ENCODE data around the gene IPO11.

The IPO11 gene

GRCh38 chr5:62547945-62548630 lies 135.5 kb downstream of the IPO11 start:
- H3K36me3 ChIP-seq (ENCODE audit: insufficient read depth, low read length), result peaks cover 4% of the 10 kb centered on the region; the same call in 1 of the 2 replicates
- no peaks in the 10 kb centered on the region for H3K27me3 ChIP-seq (ENCODE audit: insufficient read depth, low read length, poor library complexity, severe bottlenecking)
- no peak overlapping the region for H3K4me3 ChIP-seq (ENCODE audit: low read length, poor library complexity, severe bottlenecking)
- no peaks in the 10 kb centered on the region for H3F3A ChIP-seq (ENCODE audit: low read depth)
- no peak for TF ChIP-seq CTCF (conservative IDR thresholded peaks at IDR 0.05; ENCODE audit: low read length)
- TF ChIP-seq EZH2phosphoT487 (IDR thresholded peaks at IDR 0.05; ENCODE audit: borderline replicate concordance), result no peak
- H3K4me1 ChIP-seq (ENCODE audit: insufficient read depth, low read length, poor library complexity, severe bottlenecking), result no peaks in the 10 kb centered on the region
- H3K9ac ChIP-seq (ENCODE audit: low read depth, low read length, poor library complexity, severe bottlenecking), result no peak overlapping the region
- H3K79me2 ChIP-seq (ENCODE audit: insufficient read depth, low read length), result no peaks in the 10 kb centered on the region
- no peaks in the 10 kb centered on the region for H4K20me1 ChIP-seq (ENCODE audit: insufficient read depth, low read length, poor library complexity, severe bottlenecking)
- no peak overlapping the region for H2AFZ ChIP-seq (ENCODE audit: low read length)
- no peaks in the 10 kb centered on the region for H3K9me3 ChIP-seq (ENCODE audit: insufficient read depth, low read depth, low read length)
- H3K9me2 ChIP-seq (replicated peaks; ENCODE audit: low read depth, low read length), result no peaks in the 10 kb centered on the region
- no peak overlapping the region for H3K4me2 ChIP-seq (ENCODE audit: low read depth, low read length, poor library complexity, severe bottlenecking)

GRCh38 chr5:62550103-62550502 lies 137.5 kb downstream of the IPO11 start:
- Histone ChIP-seq H3K4me3 (ENCODE audit: low read length, poor library complexity, severe bottlenecking) (no peak overlapping the region), H3K9me3 (ENCODE audit: insufficient read depth, low read depth, low read length) (no peaks in the 10 kb centered on the region), H3K9ac (ENCODE audit: low read depth, low read length, poor library complexity, severe bottlenecking) (no peak overlapping the region), H3K79me2 (ENCODE audit: insufficient read depth, low read length) (no peaks in the 10 kb centered on the region), H4K20me1 (ENCODE audit: insufficient read depth, low read length, poor library complexity, severe bottlenecking) (no peaks in the 10 kb centered on the region), H3K36me3 (ENCODE audit: insufficient read depth, low read length) (peaks cover 8% of the 10 kb centered on the region; the same call in 1 of the 2 replicates), H3K4me2 (ENCODE audit: low read depth, low read length, poor library complexity, severe bottlenecking) (no peak overlapping the region), H3K4me1 (ENCODE audit: insufficient read depth, low read length, poor library complexity, severe bottlenecking) (no peaks in the 10 kb centered on the region), H3K27me3 (ENCODE audit: insufficient read depth, low read length, poor library complexity, severe bottlenecking) (no peaks in the 10 kb centered on the region), H3K9me2 (replicated peaks; ENCODE audit: low read depth, low read length) (no peaks in the 10 kb centered on the region), H2AFZ (ENCODE audit: low read length) (no peak overlapping the region), H3F3A (ENCODE audit: low read depth) (no peaks in the 10 kb centered on the region)
- TF ChIP-seq EZH2phosphoT487 (IDR thresholded peaks at IDR 0.05; ENCODE audit: borderline replicate concordance) (no peak), CTCF (conservative IDR thresholded peaks at IDR 0.05; ENCODE audit: low read length) (no peak)

GRCh38 chr5:62555930-62556329 lies 143.4 kb downstream of the IPO11 start:
- no peaks in the 10 kb centered on the region for H3K27me3 ChIP-seq (ENCODE audit: insufficient read depth, low read length, poor library complexity, severe bottlenecking)
- H3K4me3 ChIP-seq (ENCODE audit: low read length, poor library complexity, severe bottlenecking), result no peak overlapping the region
- no peaks in the 10 kb centered on the region for H3K79me2 ChIP-seq (ENCODE audit: insufficient read depth, low read length)
- peaks cover 14% of the 10 kb centered on the region; the same call in 1 of the 2 replicates for H3K36me3 ChIP-seq (ENCODE audit: insufficient read depth, low read length)
- no peak overlapping the region for H3K9ac ChIP-seq (ENCODE audit: low read depth, low read length, poor library complexity, severe bottlenecking)
- no peak overlapping the region for H2AFZ ChIP-seq (ENCODE audit: low read length)
- H4K20me1 ChIP-seq (ENCODE audit: insufficient read depth, low read length, poor library complexity, severe bottlenecking), result no peaks in the 10 kb centered on the region
- no peaks in the 10 kb centered on the region for H3K4me1 ChIP-seq (ENCODE audit: insufficient read depth, low read length, poor library complexity, severe bottlenecking)
- no peaks in the 10 kb centered on the region for H3F3A ChIP-seq (ENCODE audit: low read depth)
- TF ChIP-seq EZH2phosphoT487 (IDR thresholded peaks at IDR 0.05; ENCODE audit: borderline replicate concordance), result no peak
- TF ChIP-seq CTCF (conservative IDR thresholded peaks at IDR 0.05; ENCODE audit: low read length), result no peak
- no peaks in the 10 kb centered on the region for H3K9me2 ChIP-seq (replicated peaks; ENCODE audit: low read depth, low read length)
- H3K9me3 ChIP-seq (ENCODE audit: insufficient read depth, low read depth, low read length), result no peaks in the 10 kb centered on the region
- no peak overlapping the region for H3K4me2 ChIP-seq (ENCODE audit: low read depth, low read length, poor library complexity, severe bottlenecking)

All from Loucy (cell line).